ENCODE measurements around the gene TLR1.
"Not testable (repeated sequence)": the region's sequence is repeated elsewhere in the genome, so short reads cannot be mapped to it uniquely, and the experiment has no call there.

The TLR1 gene

GRCh38 chr4:38804654-38805295 is at the start of gene TLR1:
Gene TLR1, minus strand, starts transcription at chr4:38804791. Its CDS starts 5,960 bp downstream, at chr4:38798831.
- peak in 2 of 56 donors; percentile 0 to 21 for DNase-seq

GRCh38 chr4:38846015-38846414 is 41.4 kb upstream of the TLR1 start:
- DNase-seq: no peak

- DNase-seq: no peak
Measured at GRCh38 chr4:38842994-38843393, 38.4 kb upstream of the TLR1 start.

GRCh38 chr4:38837849-38838248 is 33.3 kb upstream of the TLR1 start:
- DNase-seq: no peak

- DNase-seq: no peak
Measured at GRCh38 chr4:38837334-38837733, 32.7 kb upstream of the TLR1 start.

- DNase-seq: no peak
Measured at GRCh38 chr4:38834570-38834969, 30.0 kb upstream of the TLR1 start.

GRCh38 chr4:38832624-38833528 is 28.3 kb upstream of the TLR1 start:
- DNase-seq: no peak

- DNase-seq: no peak
Measured at GRCh38 chr4:38832206-38832605, 27.6 kb upstream of the TLR1 start.

- no peak for DNase-seq
Measured at GRCh38 chr4:38831653-38832052, 27.1 kb upstream of the TLR1 start.

- no peak for DNase-seq
Measured at GRCh38 chr4:38829237-38829636, 24.6 kb upstream of the TLR1 start.

GRCh38 chr4:38823766-38824165 is 19.2 kb upstream of the TLR1 start:
- DNase-seq: no peak

GRCh38 chr4:38822748-38823303 is 18.2 kb upstream of the TLR1 start:
- no peak for DNase-seq

- DNase-seq: no peak
Measured at GRCh38 chr4:38821739-38822138, 17.1 kb upstream of the TLR1 start.

GRCh38 chr4:38820329-38821061 is 15.9 kb upstream of the TLR1 start:
- no peak for DNase-seq

GRCh38 chr4:38819569-38819968 is 15.0 kb upstream of the TLR1 start:
- no peak for DNase-seq

- DNase-seq: no peak
Measured at GRCh38 chr4:38818441-38818976, 13.9 kb upstream of the TLR1 start.

GRCh38 chr4:38815885-38816782 is 11.5 kb upstream of the TLR1 start:
- DNase-seq: no peak

GRCh38 chr4:38814386-38814785 is 9.8 kb upstream of the TLR1 start:
- no peak for DNase-seq

GRCh38 chr4:38811297-38811696 is 6.7 kb upstream of the TLR1 start:
- DNase-seq: no peak

- DNase-seq: not testable (repeated sequence)
Measured at GRCh38 chr4:38807462-38807861, 2.9 kb upstream of the TLR1 start.
